Liver (tissue), 9 donors: Measurements from ENCODE around the gene AFAP1L2. TPM values are rescaled to one million over a fixed set of nuclear protein-coding genes. Genes with fewer than 3 reads are reported as not detected.

Experiments
- DNase-seq: peaks from one replicate; pipeline ENCODE4 v3.0.0-alpha.2; 2017; ENCODE audit warnings: low spot score
- H3K27ac ChIP-seq, 2 donors: one replicate each; pipeline ENCODE4 v1.7.0; 2013; ENCODE audit warnings: inconsistent platforms in 2 of 2, low read length in 2 of 2, control low read depth in 1 of 2, low read depth in 1 of 2, mild to moderate bottlenecking in 1 of 2
- H3K27me3 ChIP-seq, 4 donors: one replicate each; pipeline versions ENCODE4 v1.6.1 to v1.7.0; 2013; ENCODE audit warnings: low read length in 3 of 4, inconsistent platforms in 1 of 4, mild to moderate bottlenecking in 1 of 4, moderate library complexity in 1 of 4; ENCODE audit not compliant: control insufficient read depth in 4 of 4, insufficient read depth in 4 of 4
- H3K36me3 ChIP-seq, 4 donors: one replicate each; pipeline versions ENCODE4 v1.6.1 to v1.7.0; 2013; ENCODE audit warnings: low read length in 3 of 4, mild to moderate bottlenecking in 3 of 4, low read depth in 1 of 4, moderate library complexity in 1 of 4; ENCODE audit not compliant: control insufficient read depth in 4 of 4, insufficient read depth in 3 of 4
- H3K4me1 ChIP-seq, 4 donors: one replicate each; pipeline versions ENCODE4 v1.6.1 to v1.7.0; 2013; ENCODE audit warnings: low read length in 3 of 4, mild to moderate bottlenecking in 3 of 4, moderate library complexity in 1 of 4; ENCODE audit not compliant: control insufficient read depth in 4 of 4, insufficient read depth in 4 of 4
- H3K4me3 ChIP-seq, 3 donors: one replicate each; pipeline versions ENCODE4 v1.6.1 to v1.7.0; 2013; ENCODE audit warnings: low read length in 3 of 3, control low read depth in 1 of 3, low read depth in 1 of 3, mild to moderate bottlenecking in 1 of 3
- H3K9ac ChIP-seq, 2 donors: one replicate each; pipeline ENCODE4 v1.7.0; 2013; ENCODE audit warnings: low read length in 2 of 2, mild to moderate bottlenecking in 2 of 2, moderate library complexity in 2 of 2, control low read depth in 1 of 2, low read depth in 1 of 2
- H3K9me3 ChIP-seq, 4 donors: one replicate each; pipeline versions ENCODE4 v1.6.1 to v1.7.0; 2013; ENCODE audit warnings: low read length in 3 of 4; ENCODE audit not compliant: control insufficient read depth in 4 of 4
- EGR1 ChIP-seq, 2 donors: IDR thresholded peaks; 2 replicates each; pipeline ENCODE4 v1.6.1; 2016 to 2018; ENCODE audit warnings: antibody characterized with exemption in 2 of 2, low read depth in 2 of 2
- FOXA2 ChIP-seq: IDR thresholded peaks from 2 replicates; pipeline ENCODE4 v1.6.1; 2016; ENCODE audit warnings: antibody characterized with exemption
- GABPA ChIP-seq, 2 donors: IDR thresholded peaks in 1 of 2; conservative IDR thresholded peaks in 1 of 2; 2 replicates each; pipeline ENCODE4 v1.6.1; 2016; ENCODE audit warnings: antibody characterized with exemption in 2 of 2, mild to moderate bottlenecking in 1 of 2, moderate library complexity in 1 of 2
- HNF4A ChIP-seq, 2 donors: conservative IDR thresholded peaks; 2 replicates each; pipeline ENCODE4 v1.6.1; 2016; ENCODE audit warnings: antibody characterized with exemption in 2 of 2, mild to moderate bottlenecking in 2 of 2
- HNF4G ChIP-seq: IDR thresholded peaks from 2 replicates; pipeline ENCODE4 v1.6.1; 2016; ENCODE audit warnings: antibody characterized with exemption
- JUND ChIP-seq, 2 donors: IDR thresholded peaks; 2 replicates each; pipeline ENCODE4 v1.6.1; 2016; ENCODE audit warnings: antibody characterized with exemption in 2 of 2
- RAD21 ChIP-seq, 2 donors: IDR thresholded peaks; 2 replicates each; pipeline ENCODE4 v1.6.1; 2016; ENCODE audit warnings: antibody characterized with exemption in 2 of 2, mild to moderate bottlenecking in 2 of 2
- SP1 ChIP-seq: IDR thresholded peaks from 2 replicates; pipeline ENCODE4 v1.6.1; 2018; ENCODE audit warnings: antibody characterized with exemption, mild to moderate bottlenecking
- TAF1 ChIP-seq: conservative IDR thresholded peaks from 2 replicates; pipeline ENCODE4 v1.6.1; 2016; ENCODE audit warnings: antibody characterized with exemption, mild to moderate bottlenecking
- YY1 ChIP-seq: IDR thresholded peaks from 2 replicates; pipeline ENCODE4 v1.6.1; 2016; ENCODE audit warnings: antibody characterized with exemption, mild to moderate bottlenecking
- WGBS: extraction: QIAGEN DNeasy Blood & Tissue Kit; methylation state at CpG from one replicate; pipeline ENCODE4 v1.1.7; 2013; 5-methylcytosine and 5-hydroxymethylcytosine counted together
- polyA plus RNA-seq, 2 donors: library from polyadenylated mRNA; stranded (reverse) in 1 of 2; unstranded in 1 of 2; fragments of 200-250 nt in 1 of 2; fragments of >200 nt in 1 of 2; fragmentation: Nextera tagmentation in 1 of 2; extraction: Ambion mirVana in 1 of 2; gene quantifications; one replicate each; pipeline versions ENCODE4 v1.2.1 to v1.2.3, GENCODE V29; 2013 to 2015
- total RNA-seq, 2 donors: library from RNA; depleted of rRNA; stranded (reverse); fragments of >200 nt; gene quantifications; one replicate each; pipeline ENCODE4 v1.2.3, GENCODE V29; 2014
- TF ChIP-seq, protein P1 (sequence below): IDR thresholded peaks from 2 replicates; pipeline ENCODE4 v1.6.1; 2016; ENCODE audit warnings: antibody characterized with exemption
- TF ChIP-seq, protein P2 (sequence below): fragments of 150-350 bp; IDR thresholded peaks from 2 replicates; pipeline ENCODE4 v1.5.1; 2017; ENCODE audit warnings: improper control_type of control experiment, low read depth, low read length; ENCODE audit not compliant: missing input control
- TF ChIP-seq, protein P3 (sequence below): IDR thresholded peaks from 2 replicates; pipeline ENCODE4 v1.6.1; 2016; ENCODE audit warnings: antibody characterized with exemption
- TF ChIP-seq, protein P4 (sequence below): IDR thresholded peaks from 2 replicates; pipeline ENCODE4 v1.6.1; 2016; ENCODE audit warnings: antibody characterized with exemption
- donor health status: healthy.
- donor health status: healthy.
- donor health status: healthy.
- donor health status: healthy.
- donor health status: healthy.

Gene AFAP1L2
- total and polyA plus RNA-seq, 4 donors = 0.53 to 1.8 (median 1.3) TPM

DNA sequence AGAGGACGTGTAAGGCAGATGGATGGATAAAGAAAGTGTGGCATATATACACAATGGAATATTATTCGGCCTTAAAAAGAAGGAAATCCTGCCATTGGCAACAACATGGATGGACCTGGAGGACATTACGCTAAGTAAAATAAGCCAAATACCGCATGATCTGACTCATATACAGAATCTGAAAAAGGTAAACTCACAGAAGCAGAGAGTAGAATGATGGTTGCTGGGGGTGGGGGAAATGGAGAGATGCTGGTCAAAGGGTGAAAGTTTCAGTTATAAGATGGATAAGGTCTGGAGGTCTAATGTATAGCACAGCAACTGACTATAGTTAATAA is 36.3 kb downstream of the AFAP1L2 start:
- Histone ChIP-seq H3K9me3 (no peaks in the 10 kb centered on the region), H3K9ac (no peak overlapping the region), H3K4me3 (no peak overlapping the region), H3K4me1 (no peaks in the 10 kb centered on the region), H3K36me3 (no peaks in the 10 kb centered on the region), H3K27ac (no peak overlapping the region), H3K27me3 (no peaks in the 10 kb centered on the region)
- WGBS = 88% methylated on average over 4 of the region's 4 CpGs
- no peak for TF ChIP-seq GABPA (IDR thresholded peaks at IDR 0.05 in 1 of 2, conservative IDR thresholded peaks at IDR 0.05 in 1 of 2)
- no peak for TF ChIP-seq HNF4A (conservative IDR thresholded peaks at IDR 0.05)
- TF ChIP-seq SP1 = no peak
- TF ChIP-seq TAF1 = no peak
- no peak for TF ChIP-seq HNF4G
- TF ChIP-seq, protein P1, sequence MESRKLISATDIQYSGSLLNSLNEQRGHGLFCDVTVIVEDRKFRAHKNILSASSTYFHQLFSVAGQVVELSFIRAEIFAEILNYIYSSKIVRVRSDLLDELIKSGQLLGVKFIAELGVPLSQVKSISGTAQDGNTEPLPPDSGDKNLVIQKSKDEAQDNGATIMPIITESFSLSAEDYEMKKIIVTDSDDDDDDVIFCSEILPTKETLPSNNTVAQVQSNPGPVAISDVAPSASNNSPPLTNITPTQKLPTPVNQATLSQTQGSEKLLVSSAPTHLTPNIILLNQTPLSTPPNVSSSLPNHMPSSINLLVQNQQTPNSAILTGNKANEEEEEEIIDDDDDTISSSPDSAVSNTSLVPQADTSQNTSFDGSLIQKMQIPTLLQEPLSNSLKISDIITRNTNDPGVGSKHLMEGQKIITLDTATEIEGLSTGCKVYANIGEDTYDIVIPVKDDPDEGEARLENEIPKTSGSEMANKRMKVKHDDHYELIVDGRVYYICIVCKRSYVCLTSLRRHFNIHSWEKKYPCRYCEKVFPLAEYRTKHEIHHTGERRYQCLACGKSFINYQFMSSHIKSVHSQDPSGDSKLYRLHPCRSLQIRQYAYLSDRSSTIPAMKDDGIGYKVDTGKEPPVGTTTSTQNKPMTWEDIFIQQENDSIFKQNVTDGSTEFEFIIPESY = no peak
- TF ChIP-seq, protein P2, sequence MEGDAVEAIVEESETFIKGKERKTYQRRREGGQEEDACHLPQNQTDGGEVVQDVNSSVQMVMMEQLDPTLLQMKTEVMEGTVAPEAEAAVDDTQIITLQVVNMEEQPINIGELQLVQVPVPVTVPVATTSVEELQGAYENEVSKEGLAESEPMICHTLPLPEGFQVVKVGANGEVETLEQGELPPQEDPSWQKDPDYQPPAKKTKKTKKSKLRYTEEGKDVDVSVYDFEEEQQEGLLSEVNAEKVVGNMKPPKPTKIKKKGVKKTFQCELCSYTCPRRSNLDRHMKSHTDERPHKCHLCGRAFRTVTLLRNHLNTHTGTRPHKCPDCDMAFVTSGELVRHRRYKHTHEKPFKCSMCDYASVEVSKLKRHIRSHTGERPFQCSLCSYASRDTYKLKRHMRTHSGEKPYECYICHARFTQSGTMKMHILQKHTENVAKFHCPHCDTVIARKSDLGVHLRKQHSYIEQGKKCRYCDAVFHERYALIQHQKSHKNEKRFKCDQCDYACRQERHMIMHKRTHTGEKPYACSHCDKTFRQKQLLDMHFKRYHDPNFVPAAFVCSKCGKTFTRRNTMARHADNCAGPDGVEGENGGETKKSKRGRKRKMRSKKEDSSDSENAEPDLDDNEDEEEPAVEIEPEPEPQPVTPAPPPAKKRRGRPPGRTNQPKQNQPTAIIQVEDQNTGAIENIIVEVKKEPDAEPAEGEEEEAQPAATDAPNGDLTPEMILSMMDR = no peak
- no peak for DNase-seq

DNA sequence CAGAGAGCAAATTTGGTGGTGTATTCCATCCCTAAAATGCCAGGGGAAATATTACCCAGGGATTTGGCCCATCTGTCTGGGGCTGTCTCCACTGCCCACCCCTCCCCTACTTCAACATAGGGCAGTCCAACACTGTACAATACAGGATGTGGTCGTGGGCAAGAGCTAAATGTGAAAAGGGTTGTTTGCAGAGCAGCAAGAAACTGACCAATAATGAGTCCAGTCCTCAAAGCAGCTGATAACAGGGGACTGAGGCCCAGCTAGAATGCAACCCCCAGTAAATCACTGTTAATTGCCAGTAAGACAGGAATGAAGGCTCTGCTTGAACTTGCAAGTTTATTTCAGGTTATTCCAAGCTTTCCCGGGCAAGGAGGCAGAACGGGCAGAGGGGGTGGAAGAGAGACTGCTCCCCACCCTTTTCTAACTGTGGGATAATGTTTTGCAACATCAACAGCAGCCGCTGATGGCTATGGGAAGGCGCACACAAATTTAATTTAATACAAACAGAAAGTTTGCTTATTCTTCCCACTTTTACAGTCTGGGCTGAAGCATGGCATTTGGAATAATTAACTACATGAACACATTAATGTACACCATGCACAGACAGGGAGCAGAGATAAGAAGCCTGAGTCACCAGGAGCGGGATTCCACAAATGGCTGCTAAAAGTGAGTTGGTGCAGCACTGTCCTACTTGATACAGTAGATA is 36.8 kb downstream of the AFAP1L2 start:
- no peaks in the 10 kb centered on the region for H3K36me3 ChIP-seq
- no peak overlapping the region for H3K9ac ChIP-seq
- no peak overlapping the region for H3K4me3 ChIP-seq
- 71% methylated on average over 6 of the region's 6 CpGs for WGBS
- no peak for DNase-seq
- H3K27me3 ChIP-seq = no peaks in the 10 kb centered on the region
- H3K4me1 ChIP-seq = no peaks in the 10 kb centered on the region
- TF ChIP-seq EGR1 (IDR thresholded peaks at IDR 0.05; ENCODE audit: low read depth in 2 of 2) (no peak), TAF1 (no peak), JUND (IDR thresholded peaks at IDR 0.05) (no peak), RAD21 (IDR thresholded peaks at IDR 0.05) (no peak), YY1 (no peak), FOXA2 (no peak), SP1 (no peak)
- TF ChIP-seq, protein P3, sequence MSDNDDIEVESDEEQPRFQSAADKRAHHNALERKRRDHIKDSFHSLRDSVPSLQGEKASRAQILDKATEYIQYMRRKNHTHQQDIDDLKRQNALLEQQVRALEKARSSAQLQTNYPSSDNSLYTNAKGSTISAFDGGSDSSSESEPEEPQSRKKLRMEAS = no peak
- H3K27ac ChIP-seq = no peak overlapping the region
- no peaks in the 10 kb centered on the region for H3K9me3 ChIP-seq

DNA sequence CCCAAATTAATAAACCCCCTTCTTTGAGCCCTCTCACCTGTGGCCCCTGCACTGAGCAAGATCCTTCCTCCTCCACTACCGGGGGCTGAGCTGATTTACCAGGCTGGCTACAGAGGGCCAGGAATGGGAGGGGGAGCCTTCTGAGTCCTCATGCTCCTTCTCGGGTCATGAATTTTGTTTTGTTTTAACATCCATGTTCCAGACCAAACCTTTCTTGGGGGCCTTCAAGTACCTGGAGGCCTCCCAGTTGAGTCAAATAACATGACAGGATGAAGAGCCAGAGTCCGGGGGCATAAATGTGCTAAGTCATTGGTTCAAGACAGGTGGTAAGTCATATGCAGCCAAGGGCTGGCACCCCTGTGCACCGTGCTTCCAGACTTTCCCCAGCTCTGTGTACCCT is 39.6 kb downstream of the AFAP1L2 start:
- WGBS = 95% methylated on average over 4 of the region's 4 CpGs
- H3K36me3 ChIP-seq = no peaks in the 10 kb centered on the region
- no peak overlapping the region for H3K9ac ChIP-seq
- H3K27ac ChIP-seq = no peak overlapping the region
- H3K4me1 ChIP-seq = no peaks in the 10 kb centered on the region
- no peak for DNase-seq
- no peaks in the 10 kb centered on the region for H3K9me3 ChIP-seq
- TF ChIP-seq, protein P4, sequence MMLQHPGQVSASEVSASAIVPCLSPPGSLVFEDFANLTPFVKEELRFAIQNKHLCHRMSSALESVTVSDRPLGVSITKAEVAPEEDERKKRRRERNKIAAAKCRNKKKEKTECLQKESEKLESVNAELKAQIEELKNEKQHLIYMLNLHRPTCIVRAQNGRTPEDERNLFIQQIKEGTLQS = no peak
- TF ChIP-seq HNF4G (no peak), EGR1 (IDR thresholded peaks at IDR 0.05; ENCODE audit: low read depth in 2 of 2) (no peak), YY1 (no peak)
- no peak overlapping the region for H3K4me3 ChIP-seq
- peaks cover 0 to under 1% (median 0%) of the 10 kb centered on the region in 4 donors for H3K27me3 ChIP-seq
